ENCODE results near the gene DERA.

The DERA gene

GRCh38 chr12:16020031-16020430 lies 108.9 kb downstream of the DERA start:
- DNase-seq (ENCODE audit: low read depth), result no peak
- TF ChIP-seq CTCF (IDR thresholded peaks at IDR 0.05; ENCODE audit: insufficient read depth, low read depth, low read length, missing control alignments), result no peak
- H3K4me3 ChIP-seq (ENCODE audit: low read depth, low read length), result no peak overlapping the region

- no peak for TF ChIP-seq CTCF (IDR thresholded peaks at IDR 0.05; ENCODE audit: insufficient read depth, low read depth, low read length, missing control alignments)
- no peak overlapping the region for H3K4me3 ChIP-seq (ENCODE audit: low read depth, low read length)
- no peak for DNase-seq (ENCODE audit: low read depth)
Observed at GRCh38 chr12:16021026-16021425, 109.9 kb downstream of the DERA start.

DNA sequence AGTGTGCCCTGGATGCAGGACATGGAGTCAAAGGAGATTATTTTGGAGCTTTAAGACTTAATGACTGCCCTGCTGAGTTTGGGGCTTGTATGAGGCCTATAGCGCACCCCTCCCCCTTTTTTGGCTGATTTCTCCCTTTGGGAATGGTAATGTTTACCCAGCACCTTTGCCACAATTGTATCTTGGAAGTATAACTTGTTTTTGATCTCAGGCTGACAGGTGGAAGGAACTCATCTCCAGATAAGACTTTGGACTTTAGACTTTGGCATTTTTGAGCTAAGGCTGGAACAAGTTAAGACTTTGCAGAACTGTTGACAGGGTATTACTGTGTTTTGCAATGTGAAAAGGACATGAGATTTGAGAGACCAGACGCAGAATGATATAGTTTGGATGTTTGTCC lies 110.5 kb downstream of the DERA start:
- DNase-seq (ENCODE audit: low read depth), result no peak
- TF ChIP-seq CTCF (IDR thresholded peaks at IDR 0.05; ENCODE audit: insufficient read depth, low read depth, low read length, missing control alignments), result no peak
- no peak overlapping the region for H3K4me3 ChIP-seq (ENCODE audit: low read depth, low read length)

DNA sequence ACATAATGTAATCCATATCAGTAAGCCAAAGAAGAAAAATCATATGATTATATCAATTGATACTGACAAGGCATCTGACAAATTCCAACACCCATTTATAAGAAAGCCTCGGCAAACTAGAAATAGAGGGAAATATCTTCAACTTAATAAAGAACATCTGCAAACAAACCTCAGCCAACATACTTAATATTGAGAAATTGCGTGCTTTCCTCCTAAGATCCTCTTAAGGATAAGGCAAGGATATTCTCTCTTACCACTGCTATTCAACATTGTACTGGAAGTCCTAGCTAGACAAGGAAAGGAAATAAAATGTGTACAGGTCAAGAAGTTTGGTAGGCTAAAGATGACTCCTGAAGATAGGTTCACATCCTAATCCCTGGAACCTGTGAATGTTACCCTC lies 115.9 kb downstream of the DERA start:
- no peak for DNase-seq (ENCODE audit: low read depth)
- no peak for TF ChIP-seq CTCF (IDR thresholded peaks at IDR 0.05; ENCODE audit: insufficient read depth, low read depth, low read length, missing control alignments)
- no peak overlapping the region for H3K4me3 ChIP-seq (ENCODE audit: low read depth, low read length)

GRCh38 chr12:16030744-16031143 lies 119.6 kb downstream of the DERA start:
- TF ChIP-seq CTCF (IDR thresholded peaks at IDR 0.05; ENCODE audit: insufficient read depth, low read depth, low read length, missing control alignments), result no peak
- DNase-seq (ENCODE audit: low read depth), result no peak
- H3K4me3 ChIP-seq (ENCODE audit: low read depth, low read length), result no peak overlapping the region

- no peak overlapping the region for H3K4me3 ChIP-seq (ENCODE audit: low read depth, low read length)
- DNase-seq (ENCODE audit: low read depth), result no peak
- TF ChIP-seq CTCF (IDR thresholded peaks at IDR 0.05; ENCODE audit: insufficient read depth, low read depth, low read length, missing control alignments), result no peak
Observed at GRCh38 chr12:16034136-16034817, 123.1 kb downstream of the DERA start.

GRCh38 chr12:16036073-16036472 lies 124.9 kb downstream of the DERA start:
- no peak for TF ChIP-seq CTCF (IDR thresholded peaks at IDR 0.05; ENCODE audit: insufficient read depth, low read depth, low read length, missing control alignments)
- H3K4me3 ChIP-seq (ENCODE audit: low read depth, low read length), result no peak overlapping the region
- no peak for DNase-seq (ENCODE audit: low read depth)

Measured in GM12865 (cell line).